HG03520 (cell line): Measurements from ENCODE around the gene RAPGEF1.
"Not testable (repeated sequence)": the region's sequence is repeated elsewhere in the genome, so short reads cannot be mapped to it uniquely, and the experiment has no call there.

ENCODE experiments used
- ATAC-seq: cut with Tn5 transposase; IDR thresholded peaks from one replicate; pipeline ENCODE4 v1.9.1; 2021; ENCODE audit warnings: mild to moderate bottlenecking, moderate library complexity; ENCODE audit not compliant: unreplicated experiment

The RAPGEF1 gene

DNA sequence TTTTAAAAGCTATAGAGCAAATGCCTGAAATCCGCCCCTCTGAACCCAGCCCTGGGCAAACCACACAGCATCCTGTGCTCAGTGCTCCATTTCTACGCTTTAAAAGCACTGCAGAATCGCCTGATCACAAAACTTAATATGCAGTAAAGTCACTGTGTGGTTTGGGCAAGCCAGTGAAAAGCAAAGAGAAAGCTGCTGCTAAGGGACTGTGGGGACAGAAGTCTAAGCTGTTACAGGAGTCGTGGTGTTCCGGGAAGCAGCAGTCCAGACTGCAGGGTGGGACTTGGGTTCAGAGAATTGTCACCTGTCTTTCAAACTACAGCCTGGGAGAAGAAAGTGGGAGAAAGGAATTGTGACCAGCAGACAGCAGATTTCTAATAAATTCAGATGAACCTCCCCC is 8.2 kb downstream of the RAPGEF1 start:
- no peak for ATAC-seq

DNA sequence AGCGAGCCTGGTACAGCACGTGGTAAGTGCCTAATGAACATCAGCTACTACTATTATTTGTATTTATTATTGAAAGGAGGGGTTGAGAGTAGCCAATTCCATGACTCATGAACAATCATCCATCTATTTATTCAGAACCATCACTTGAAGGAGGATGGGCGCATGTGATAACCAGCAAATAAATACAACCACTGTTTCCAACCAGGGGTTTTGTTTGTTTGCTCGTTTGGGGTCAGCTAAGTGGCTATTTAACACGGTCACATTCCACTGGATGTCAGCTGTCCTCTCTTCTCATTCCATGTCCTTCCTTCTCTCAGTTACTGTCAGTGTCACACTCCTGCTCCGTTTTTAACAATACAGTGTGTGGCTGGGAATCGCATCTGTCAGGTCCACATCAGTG is 8.6 kb downstream of the RAPGEF1 start:
- ATAC-seq = no peak

- no peak for ATAC-seq
These were observed 10.9 kb downstream of the RAPGEF1 start for GRCh38 chr9:131728961-131729360.

GRCh38 chr9:131728546-131728910 is 11.3 kb downstream of the RAPGEF1 start:
- ATAC-seq = no peak

DNA sequence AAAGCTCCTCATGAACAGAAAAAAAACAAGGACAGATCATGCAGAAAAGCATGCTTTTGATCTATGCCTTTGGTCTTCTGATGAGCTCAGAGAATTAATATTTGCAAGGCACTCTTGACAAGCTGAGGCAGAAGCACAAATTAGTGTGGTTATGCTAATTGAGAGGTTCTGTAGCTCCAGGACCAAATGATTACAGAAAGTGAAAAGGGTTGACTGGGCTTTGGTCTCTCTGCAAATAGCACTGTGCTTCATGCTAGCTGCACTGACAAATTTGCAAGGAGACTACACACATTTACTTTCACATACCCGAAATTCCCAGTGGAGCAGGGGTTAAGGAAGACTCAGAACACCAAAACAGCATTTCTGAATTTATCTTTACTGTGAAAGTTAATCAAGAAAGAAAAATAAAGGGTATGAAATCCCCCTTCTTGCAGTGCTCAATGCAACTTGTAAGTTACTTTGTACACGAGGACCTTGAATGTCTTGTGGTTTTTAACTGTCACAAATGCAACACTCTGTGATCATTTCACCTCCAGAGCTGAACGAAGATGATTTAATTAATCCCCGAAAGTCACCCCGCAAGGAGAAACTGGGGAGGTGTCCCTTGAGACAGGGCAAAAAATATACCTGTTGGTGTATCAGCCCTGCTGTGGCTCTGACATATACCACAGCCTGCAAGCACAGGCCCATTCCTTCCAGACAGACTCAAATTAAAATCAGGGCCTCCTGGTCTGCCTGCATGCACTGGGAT is 11.9 kb downstream of the RAPGEF1 start:
- ATAC-seq = no peak

DNA sequence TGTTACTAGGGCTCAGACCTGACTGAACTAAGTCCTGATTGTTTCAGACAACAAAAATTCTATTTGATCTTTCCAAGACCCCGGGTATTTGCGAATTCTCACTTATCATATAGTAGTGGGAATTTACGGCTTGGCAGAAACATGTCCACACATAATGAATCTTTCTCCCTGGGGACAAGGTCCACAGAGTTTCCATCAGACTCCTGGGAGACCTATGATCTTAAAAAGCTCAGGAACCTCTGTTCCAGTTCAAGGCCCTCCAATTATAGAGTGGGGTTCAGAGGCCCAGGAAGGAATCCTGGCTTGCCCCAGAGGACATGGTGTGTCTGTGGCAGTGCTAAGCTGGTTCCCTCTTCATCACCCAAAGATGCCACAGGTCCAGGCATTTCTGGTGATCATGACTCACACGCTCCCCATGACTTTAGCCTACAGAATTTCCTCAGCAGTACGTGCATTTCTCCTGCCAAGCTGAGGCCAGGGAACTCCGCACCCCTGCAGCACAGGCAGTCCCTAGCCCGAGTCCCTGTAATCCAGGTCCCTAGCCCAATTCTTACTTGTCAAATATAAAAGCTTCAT is 12.6 kb downstream of the RAPGEF1 start:
- no peak for ATAC-seq

GRCh38 chr9:131724683-131725082 is 15.2 kb downstream of the RAPGEF1 start:
- ATAC-seq = no peak

DNA sequence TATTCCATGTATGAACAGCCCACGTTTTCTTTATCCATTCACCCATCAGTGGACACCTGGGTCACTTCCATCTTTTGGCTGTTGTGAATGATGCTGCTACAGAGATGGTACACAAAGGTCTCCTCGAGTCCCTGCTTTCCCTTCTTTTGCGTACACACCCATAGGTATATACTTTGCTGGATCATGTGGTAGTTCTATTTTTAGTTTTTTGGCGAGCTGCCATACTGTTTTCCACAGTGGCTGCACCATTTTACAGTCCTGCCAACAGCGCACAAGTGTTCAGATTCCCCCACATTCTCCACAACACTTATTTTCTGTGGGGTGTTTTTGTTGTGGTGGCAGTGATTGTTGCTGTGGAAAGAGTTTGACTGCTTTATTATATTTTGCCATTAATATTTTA is 16.2 kb downstream of the RAPGEF1 start:
- no peak for ATAC-seq

GRCh38 chr9:131722255-131722654 is 17.6 kb downstream of the RAPGEF1 start:
- no peak for ATAC-seq

DNA sequence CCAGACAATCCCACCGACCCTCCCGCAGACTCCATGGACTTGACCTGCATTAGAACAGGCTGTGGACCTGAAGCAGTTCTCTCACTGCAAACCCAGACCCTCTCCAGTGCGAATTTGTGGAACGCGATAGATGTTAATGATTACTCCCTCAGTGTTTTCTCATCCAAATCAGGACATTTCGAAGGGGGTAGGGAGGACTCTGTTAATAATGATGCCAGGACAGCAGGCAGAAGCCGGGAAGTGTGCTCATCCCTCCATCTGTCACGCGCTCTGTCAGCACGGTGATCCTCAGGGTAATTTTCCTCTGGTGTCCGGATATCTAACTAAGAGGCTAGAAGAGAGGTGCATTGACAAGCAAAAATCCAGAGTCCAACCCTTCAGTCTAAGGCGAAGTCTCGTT is 18.8 kb downstream of the RAPGEF1 start:
- no peak for ATAC-seq

DNA sequence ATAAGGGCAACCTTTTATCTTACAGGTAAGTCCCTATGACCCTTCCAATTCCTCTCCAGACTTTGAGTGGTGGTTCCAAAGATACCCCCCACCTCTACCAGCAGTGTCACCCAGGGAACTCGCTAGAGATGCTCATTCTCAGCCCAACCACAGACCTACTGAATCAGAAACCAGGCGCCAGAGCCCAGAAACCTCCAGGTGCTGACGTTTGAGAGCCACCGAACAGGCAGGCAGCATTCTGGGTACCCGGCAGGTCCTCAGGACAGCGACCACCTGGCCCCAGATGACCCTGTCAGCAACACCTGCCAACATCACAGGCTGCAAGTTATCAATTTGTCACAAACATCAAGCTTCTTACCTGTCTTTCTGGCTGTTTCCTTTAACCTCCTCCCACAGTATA is 19.5 kb downstream of the RAPGEF1 start:
- no peak for ATAC-seq

GRCh38 chr9:131719262-131719908 is 20.5 kb downstream of the RAPGEF1 start:
- ATAC-seq = no peak

DNA sequence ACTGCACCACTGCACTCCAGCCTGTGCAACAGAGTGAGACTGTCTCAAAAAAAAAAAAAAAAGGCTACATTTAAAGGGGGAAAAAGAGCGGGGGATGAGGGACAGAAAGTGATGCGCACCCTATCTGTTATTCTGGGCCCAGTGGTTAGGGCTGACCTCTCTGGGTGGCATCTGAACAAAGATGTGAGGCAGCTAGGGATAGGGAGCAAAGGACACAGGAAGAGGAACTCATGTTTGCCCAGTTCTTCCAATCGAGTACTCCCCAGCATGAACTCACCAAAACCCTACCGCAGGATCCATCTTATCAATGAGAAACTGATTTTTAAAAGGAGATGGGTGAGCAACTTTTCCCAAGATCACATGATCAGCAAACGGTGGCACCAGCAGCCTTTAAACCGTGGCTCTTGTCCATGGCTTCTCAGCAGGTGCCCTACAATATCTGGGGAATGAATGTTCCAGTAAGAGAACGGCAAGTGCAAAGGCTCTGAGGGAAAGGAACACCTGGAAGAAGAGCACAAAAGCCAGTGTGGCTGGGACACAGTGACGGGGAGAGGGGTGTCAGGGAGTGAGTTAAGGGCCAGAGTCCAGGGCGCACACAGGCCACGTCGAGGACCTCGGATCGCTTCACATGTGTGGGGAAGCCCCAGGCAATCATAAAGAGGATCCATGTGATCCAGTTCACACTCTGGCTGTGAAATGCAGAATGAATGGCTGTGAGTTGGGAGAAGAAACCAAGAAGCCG is 22.0 kb downstream of the RAPGEF1 start:
- no peak for ATAC-seq

DNA sequence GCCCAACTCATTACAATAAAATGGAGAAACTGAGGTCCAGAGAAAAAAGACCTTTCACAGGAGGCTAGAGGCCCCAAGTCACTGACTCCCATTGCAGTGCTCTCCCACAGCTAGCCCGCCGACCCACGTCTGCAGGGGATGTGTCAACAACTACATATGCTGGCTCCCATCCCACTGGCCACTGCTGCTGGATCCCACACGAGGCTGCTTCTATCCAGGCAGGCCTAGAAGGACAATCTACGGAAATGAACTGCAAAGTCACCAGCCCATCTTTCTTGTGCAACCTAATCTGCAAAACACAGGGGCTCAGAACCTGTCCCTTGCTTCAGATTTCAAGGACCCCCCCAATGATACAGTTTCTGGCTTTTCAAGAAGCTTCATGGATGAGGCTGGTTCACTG is 24.0 kb downstream of the RAPGEF1 start:
- no peak for ATAC-seq

GRCh38 chr9:131714821-131715220 is 25.1 kb downstream of the RAPGEF1 start:
- no peak for ATAC-seq

GRCh38 chr9:131714161-131714646 is 25.7 kb downstream of the RAPGEF1 start:
- no peak for ATAC-seq

DNA sequence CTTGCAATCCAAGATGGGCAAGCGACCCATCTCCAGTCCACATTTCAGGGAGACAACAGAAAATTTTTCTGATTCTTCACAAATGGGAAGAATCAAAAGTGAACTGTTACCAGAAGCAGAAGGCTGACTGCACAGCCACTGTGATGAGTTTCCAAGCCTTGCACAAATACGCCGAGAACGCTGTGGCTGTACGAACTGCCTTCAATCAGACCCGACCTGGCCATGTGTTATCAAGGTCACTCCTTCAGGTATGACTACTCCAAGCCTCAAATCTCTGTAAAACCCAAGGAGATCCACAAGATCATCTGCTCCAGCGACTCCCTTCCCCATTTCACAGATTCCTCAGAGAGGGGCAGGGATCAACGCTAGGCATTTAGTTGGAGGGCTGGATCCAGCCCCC is 26.9 kb downstream of the RAPGEF1 start:
- ATAC-seq = no peak

GRCh38 chr9:131712151-131712716 is 27.6 kb downstream of the RAPGEF1 start:
- ATAC-seq = no peak

- ATAC-seq = peak; percentile 55
These were observed 30.0 kb downstream of the RAPGEF1 start for GRCh38 chr9:131709771-131710431.

- not testable (repeated sequence) for ATAC-seq
These were observed 30.7 kb downstream of the RAPGEF1 start for GRCh38 chr9:131709010-131709770.
